Endometrial microvascular endothelial cells (primary cell): ENCODE data around the gene SEPHS1. TPM values are rescaled to one million over a fixed set of nuclear protein-coding genes. Genes with fewer than 3 reads are reported as not detected.

Experiments
- total RNA-seq: library from RNA; depleted of rRNA; stranded (reverse); fragments of >200 nt; gene quantifications from one replicate; pipeline ENCODE4 v1.2.3, GENCODE V29; 2015; ENCODE audit errors: inconsistent ontology term

SEPHS1 gene
- total RNA-seq, 1 donor from 2014 or later, result 80.7 TPM

Other genes with a start within 250 kb of the SEPHS1 start
- 52.0 TPM for gene OPTN, start 248.1 kb downstream of the SEPHS1 start, total RNA-seq
- 15.8 TPM for gene MCM10, start 186.7 kb downstream of the SEPHS1 start, total RNA-seq
- gene UCMA, start 113.9 kb downstream of the SEPHS1 start, total RNA-seq, result not detected
- 7.1 TPM for gene PHYH, start 48.2 kb downstream of the SEPHS1 start, total RNA-seq
- 9.0 TPM for gene BEND7, start 180.7 kb upstream of the SEPHS1 start, total RNA-seq
- 27.0 TPM for gene PRPF18, start 238.7 kb upstream of the SEPHS1 start, total RNA-seq